SK-N-SH treated with all-trans-retinoic acid at 6 μM for 48 hours (cell line): ENCODE data around the gene PRXL2B.

Source experiments
- ATAC-seq: fragments of 200-7000 bp; cut with Tn5 transposase; 3 replicates; pipeline ENCODE4 v1.9.1; 2020; ENCODE audit warnings: mild to moderate bottlenecking, moderate library complexity
- ARNTL ChIP-seq: fragments of 450-650 bp; formaldehyde crosslinking; IDR thresholded peaks from 2 replicates; pipeline ENCODE4 v1.5.0; 2020; ENCODE audit warnings: low read depth, mild to moderate bottlenecking, moderate library complexity, borderline replicate concordance
- BACH2 ChIP-seq: fragments of 250-450 bp; sonication (Bioruptor Pico); IDR thresholded peaks from 2 replicates; pipeline ENCODE4 v1.9.0; 2021; ENCODE audit warnings: mild to moderate bottlenecking, borderline replicate concordance
- CSDC2 ChIP-seq: fragments of 250-450 bp; sonication (Bioruptor Pico); IDR thresholded peaks from 2 replicates; pipeline ENCODE4 v1.5.0; 2020; ENCODE audit warnings: mild to moderate bottlenecking, moderate library complexity
- ESRRG ChIP-seq: fragments of 250-450 bp; sonication (Bioruptor Pico); IDR thresholded peaks from 2 replicates; pipeline ENCODE4 v1.6.1; 2021; ENCODE audit warnings: mild to moderate bottlenecking
- GLIS3 ChIP-seq: fragments of 250-450 bp; sonication (Bioruptor Pico); IDR thresholded peaks from 2 replicates; pipeline ENCODE4 v1.5.0; 2020; ENCODE audit warnings: mild to moderate bottlenecking, moderate library complexity
- OSR1 ChIP-seq: fragments of 250-450 bp; sonication (Bioruptor Pico); IDR thresholded peaks from 2 replicates; pipeline ENCODE4 v1.8.0; 2022; ENCODE audit warnings: moderate library complexity, mild to moderate bottlenecking, inconsistent platforms
- PPARA ChIP-seq: fragments of 250-450 bp; sonication (Bioruptor Pico); IDR thresholded peaks from 2 replicates; pipeline ENCODE4 v1.5.0; 2020; ENCODE audit warnings: mild to moderate bottlenecking, borderline replicate concordance
- RARB ChIP-seq: fragments of 250-450 bp; sonication (Bioruptor Pico); IDR thresholded peaks from 2 replicates; pipeline ENCODE4 v1.8.0; 2021; ENCODE audit warnings: mild to moderate bottlenecking, moderate library complexity
- SNAI2 ChIP-seq: fragments of 250-450 bp; sonication (Bioruptor Pico); IDR thresholded peaks from 2 replicates; pipeline ENCODE4 v1.5.0; 2020; ENCODE audit warnings: mild to moderate bottlenecking, moderate library complexity
- TOX ChIP-seq: fragments of 250-450 bp; sonication (Bioruptor Pico); IDR thresholded peaks from 2 replicates; pipeline ENCODE4 v1.8.0; 2021; ENCODE audit warnings: mild to moderate bottlenecking, moderate library complexity, borderline replicate concordance
- ZC3H10 ChIP-seq: fragments of 250-450 bp; sonication (Bioruptor Pico); IDR thresholded peaks from 2 replicates; pipeline ENCODE4 v1.5.1; 2021; ENCODE audit warnings: mild to moderate bottlenecking, moderate library complexity
- ZFP3 ChIP-seq: fragments of 250-450 bp; sonication (Bioruptor Pico); IDR thresholded peaks from 2 replicates; pipeline ENCODE4 v1.5.0; 2020; ENCODE audit warnings: mild to moderate bottlenecking, moderate library complexity
- ZFP30 ChIP-seq: fragments of 450-650 bp; formaldehyde crosslinking; IDR thresholded peaks from 2 replicates; pipeline ENCODE4 v1.5.0; 2022; ENCODE audit warnings: mild to moderate bottlenecking, moderate library complexity
- ZNF70 ChIP-seq: fragments of 450-650 bp; formaldehyde crosslinking; IDR thresholded peaks from 2 replicates; pipeline ENCODE4 v1.5.0; 2020; ENCODE audit warnings: mild to moderate bottlenecking, moderate library complexity
- ZNF8 ChIP-seq: fragments of 450-650 bp; formaldehyde crosslinking; IDR thresholded peaks from 2 replicates; pipeline ENCODE4 v1.5.0; 2020; ENCODE audit warnings: mild to moderate bottlenecking, moderate library complexity
- TF ChIP-seq, protein P1 (sequence below): fragments of 250-450 bp; sonication (Bioruptor Pico); IDR thresholded peaks from 2 replicates; pipeline ENCODE4 v1.5.1; 2021; ENCODE audit warnings: mild to moderate bottlenecking, moderate library complexity
- TF ChIP-seq, protein P2 (sequence below): fragments of 250-450 bp; sonication (Bioruptor Pico); IDR thresholded peaks from 2 replicates; pipeline ENCODE4 v1.8.0; 2021; ENCODE audit warnings: low read depth, mild to moderate bottlenecking, moderate library complexity, borderline replicate concordance
- TF ChIP-seq, protein P3 (sequence below): fragments of 250-450 bp; sonication (Bioruptor Pico); IDR thresholded peaks from 2 replicates; pipeline ENCODE4 v1.5.0; 2020; ENCODE audit warnings: mild to moderate bottlenecking, moderate library complexity
- TF ChIP-seq, protein P4 (sequence below): fragments of 250-450 bp; sonication (Bioruptor Pico); IDR thresholded peaks from 2 replicates; pipeline ENCODE4 v1.8.0; 2020; ENCODE audit warnings: mild to moderate bottlenecking, moderate library complexity, borderline replicate concordance
- TF ChIP-seq, protein P5 (sequence below): fragments of 250-450 bp; sonication (Bioruptor Pico); IDR thresholded peaks from 2 replicates; pipeline ENCODE4 v1.5.1; 2020; ENCODE audit warnings: low read depth, mild to moderate bottlenecking, moderate library complexity

PRXL2B gene

DNA sequence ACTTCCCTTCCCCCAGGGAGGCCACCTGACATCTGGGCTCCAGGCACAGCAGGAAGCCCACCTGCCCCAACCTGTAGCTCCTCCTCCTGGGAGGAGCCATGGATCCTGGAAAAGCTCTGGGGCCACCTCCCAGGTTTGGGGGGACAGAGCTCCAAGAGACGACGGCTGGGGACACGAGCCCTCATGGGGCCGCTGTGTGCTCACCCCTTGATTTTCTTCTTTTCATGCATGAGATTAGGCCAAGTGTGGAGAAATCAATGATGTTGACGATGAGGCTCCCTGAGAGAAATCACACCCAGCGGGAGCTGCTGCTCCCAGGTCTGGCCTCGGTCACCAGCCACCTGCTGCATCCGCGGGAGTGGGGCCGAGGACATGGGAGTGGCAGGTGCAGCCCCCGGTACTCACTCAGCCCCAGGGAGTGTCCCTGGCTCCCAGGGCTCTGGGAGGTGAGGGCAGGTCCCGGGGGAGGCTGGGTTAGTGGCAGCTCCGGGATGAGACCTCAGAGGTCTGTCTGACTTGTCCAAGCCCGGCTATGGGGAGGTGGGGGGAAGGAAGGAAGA lies 21.7 kb upstream of the PRXL2B start:
- no peak for ATAC-seq
- TF ChIP-seq RARB (CRISPR knock-in tag) (no peak), ZNF70 (CRISPR knock-in tag) (no peak), SNAI2 (no peak), ESRRG (no peak), ZFP30 (CRISPR knock-in tag) (no peak), ARNTL (CRISPR knock-in tag) (no peak), TOX (CRISPR knock-in tag) (no peak), OSR1 (no peak), BACH2 (no peak)
- TF ChIP-seq, protein P1, sequence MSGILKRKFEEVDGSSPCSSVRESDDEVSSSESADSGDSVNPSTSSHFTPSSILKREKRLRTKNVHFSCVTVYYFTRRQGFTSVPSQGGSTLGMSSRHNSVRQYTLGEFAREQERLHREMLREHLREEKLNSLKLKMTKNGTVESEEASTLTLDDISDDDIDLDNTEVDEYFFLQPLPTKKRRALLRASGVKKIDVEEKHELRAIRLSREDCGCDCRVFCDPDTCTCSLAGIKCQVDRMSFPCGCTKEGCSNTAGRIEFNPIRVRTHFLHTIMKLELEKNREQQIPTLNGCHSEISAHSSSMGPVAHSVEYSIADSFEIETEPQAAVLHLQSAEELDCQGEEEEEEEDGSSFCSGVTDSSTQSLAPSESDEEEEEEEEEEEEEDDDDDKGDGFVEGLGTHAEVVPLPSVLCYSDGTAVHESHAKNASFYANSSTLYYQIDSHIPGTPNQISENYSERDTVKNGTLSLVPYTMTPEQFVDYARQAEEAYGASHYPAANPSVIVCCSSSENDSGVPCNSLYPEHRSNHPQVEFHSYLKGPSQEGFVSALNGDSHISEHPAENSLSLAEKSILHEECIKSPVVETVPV (CRISPR knock-in tag): no peak
- TF ChIP-seq, protein P2, sequence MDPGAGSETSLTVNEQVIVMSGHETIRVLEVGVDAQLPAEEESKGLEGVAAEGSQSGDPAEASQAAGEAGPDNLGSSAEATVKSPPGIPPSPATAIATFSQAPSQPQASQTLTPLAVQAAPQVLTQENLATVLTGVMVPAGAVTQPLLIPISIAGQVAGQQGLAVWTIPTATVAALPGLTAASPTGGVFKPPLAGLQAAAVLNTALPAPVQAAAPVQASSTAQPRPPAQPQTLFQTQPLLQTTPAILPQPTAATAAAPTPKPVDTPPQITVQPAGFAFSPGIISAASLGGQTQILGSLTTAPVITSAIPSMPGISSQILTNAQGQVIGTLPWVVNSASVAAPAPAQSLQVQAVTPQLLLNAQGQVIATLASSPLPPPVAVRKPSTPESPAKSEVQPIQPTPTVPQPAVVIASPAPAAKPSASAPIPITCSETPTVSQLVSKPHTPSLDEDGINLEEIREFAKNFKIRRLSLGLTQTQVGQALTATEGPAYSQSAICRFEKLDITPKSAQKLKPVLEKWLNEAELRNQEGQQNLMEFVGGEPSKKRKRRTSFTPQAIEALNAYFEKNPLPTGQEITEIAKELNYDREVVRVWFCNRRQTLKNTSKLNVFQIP (CRISPR knock-in tag): no peak
- TF ChIP-seq, protein P3, sequence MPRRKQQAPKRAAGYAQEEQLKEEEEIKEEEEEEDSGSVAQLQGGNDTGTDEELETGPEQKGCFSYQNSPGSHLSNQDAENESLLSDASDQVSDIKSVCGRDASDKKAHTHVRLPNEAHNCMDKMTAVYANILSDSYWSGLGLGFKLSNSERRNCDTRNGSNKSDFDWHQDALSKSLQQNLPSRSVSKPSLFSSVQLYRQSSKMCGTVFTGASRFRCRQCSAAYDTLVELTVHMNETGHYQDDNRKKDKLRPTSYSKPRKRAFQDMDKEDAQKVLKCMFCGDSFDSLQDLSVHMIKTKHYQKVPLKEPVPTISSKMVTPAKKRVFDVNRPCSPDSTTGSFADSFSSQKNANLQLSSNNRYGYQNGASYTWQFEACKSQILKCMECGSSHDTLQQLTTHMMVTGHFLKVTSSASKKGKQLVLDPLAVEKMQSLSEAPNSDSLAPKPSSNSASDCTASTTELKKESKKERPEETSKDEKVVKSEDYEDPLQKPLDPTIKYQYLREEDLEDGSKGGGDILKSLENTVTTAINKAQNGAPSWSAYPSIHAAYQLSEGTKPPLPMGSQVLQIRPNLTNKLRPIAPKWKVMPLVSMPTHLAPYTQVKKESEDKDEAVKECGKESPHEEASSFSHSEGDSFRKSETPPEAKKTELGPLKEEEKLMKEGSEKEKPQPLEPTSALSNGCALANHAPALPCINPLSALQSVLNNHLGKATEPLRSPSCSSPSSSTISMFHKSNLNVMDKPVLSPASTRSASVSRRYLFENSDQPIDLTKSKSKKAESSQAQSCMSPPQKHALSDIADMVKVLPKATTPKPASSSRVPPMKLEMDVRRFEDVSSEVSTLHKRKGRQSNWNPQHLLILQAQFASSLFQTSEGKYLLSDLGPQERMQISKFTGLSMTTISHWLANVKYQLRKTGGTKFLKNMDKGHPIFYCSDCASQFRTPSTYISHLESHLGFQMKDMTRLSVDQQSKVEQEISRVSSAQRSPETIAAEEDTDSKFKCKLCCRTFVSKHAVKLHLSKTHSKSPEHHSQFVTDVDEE (CRISPR knock-in tag): no peak

DNA sequence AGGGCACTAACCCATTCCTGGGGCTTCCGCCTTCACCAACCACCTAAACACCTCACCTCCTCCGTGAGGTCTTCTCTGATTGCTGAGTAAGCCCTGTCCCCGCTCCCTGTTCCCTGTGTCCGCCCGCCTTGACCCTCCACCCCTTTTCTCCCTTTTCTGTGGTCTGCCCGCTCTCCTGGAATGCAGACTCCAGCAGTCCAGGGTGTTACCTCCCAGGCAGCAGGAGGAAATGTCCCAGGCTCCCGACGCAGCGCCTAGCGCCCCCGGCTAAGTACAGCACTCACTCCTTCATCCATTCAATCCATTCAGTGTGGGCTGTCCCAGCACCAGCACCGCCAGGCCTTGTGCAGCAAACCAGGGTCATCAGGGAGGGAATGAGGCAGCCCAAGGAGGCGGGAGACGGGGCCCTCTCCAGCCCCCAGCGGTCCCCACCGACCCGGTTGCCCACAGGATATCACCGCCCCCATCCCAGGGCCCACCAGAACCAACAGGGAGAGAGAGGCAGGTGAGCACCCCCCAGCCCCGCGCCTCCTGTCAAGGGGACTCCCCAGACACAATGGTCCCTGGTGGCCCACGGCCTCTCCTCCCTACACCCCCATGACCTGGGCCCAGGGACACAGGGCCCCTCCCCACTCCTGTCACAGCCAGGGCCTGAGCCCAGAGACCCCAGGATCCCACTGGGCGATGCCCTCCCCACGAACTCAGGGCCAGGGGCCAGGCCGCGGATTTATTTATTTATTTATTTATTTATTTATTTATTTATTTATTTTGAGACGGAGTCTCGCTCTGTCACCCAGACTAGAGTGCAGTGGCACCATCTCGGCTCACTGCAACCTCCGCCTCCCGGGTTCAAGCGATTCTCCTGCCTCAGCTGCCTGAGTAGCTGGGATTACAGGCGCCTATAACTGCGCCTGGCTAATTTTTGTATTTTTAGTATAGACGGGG lies 20.2 kb upstream of the PRXL2B start:
- TF ChIP-seq CSDC2 (CRISPR knock-in tag) (no peak), PPARA (CRISPR knock-in tag) (no peak), ZNF8 (no peak), ZC3H10 (CRISPR knock-in tag) (no peak), OSR1 (no peak), ZFP3 (CRISPR knock-in tag) (no peak), RARB (CRISPR knock-in tag) (no peak), ARNTL (CRISPR knock-in tag) (no peak), BACH2 (no peak), SNAI2 (no peak), ZFP30 (CRISPR knock-in tag) (no peak), ESRRG (no peak), GLIS3 (CRISPR knock-in tag) (no peak)
- TF ChIP-seq, protein P4, sequence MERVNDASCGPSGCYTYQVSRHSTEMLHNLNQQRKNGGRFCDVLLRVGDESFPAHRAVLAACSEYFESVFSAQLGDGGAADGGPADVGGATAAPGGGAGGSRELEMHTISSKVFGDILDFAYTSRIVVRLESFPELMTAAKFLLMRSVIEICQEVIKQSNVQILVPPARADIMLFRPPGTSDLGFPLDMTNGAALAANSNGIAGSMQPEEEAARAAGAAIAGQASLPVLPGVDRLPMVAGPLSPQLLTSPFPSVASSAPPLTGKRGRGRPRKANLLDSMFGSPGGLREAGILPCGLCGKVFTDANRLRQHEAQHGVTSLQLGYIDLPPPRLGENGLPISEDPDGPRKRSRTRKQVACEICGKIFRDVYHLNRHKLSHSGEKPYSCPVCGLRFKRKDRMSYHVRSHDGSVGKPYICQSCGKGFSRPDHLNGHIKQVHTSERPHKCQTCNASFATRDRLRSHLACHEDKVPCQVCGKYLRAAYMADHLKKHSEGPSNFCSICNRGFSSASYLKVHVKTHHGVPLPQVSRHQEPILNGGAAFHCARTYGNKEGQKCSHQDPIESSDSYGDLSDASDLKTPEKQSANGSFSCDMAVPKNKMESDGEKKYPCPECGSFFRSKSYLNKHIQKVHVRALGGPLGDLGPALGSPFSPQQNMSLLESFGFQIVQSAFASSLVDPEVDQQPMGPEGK (CRISPR knock-in tag): no peak
- TF ChIP-seq, protein P5, sequence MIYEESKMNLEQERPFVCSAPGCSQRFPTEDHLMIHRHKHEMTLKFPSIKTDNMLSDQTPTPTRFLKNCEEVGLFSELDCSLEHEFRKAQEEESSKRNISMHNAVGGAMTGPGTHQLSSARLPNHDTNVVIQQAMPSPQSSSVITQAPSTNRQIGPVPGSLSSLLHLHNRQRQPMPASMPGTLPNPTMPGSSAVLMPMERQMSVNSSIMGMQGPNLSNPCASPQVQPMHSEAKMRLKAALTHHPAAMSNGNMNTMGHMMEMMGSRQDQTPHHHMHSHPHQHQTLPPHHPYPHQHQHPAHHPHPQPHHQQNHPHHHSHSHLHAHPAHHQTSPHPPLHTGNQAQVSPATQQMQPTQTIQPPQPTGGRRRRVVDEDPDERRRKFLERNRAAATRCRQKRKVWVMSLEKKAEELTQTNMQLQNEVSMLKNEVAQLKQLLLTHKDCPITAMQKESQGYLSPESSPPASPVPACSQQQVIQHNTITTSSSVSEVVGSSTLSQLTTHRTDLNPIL (CRISPR knock-in tag): no peak
- TF ChIP-seq, protein P2 (CRISPR knock-in tag): no peak
- TF ChIP-seq, all 23 proteins: peak for 0
- ATAC-seq: no peak
